Measurements from ENCODE around the gene RBBP7. TPM values are rescaled to one million over a fixed set of nuclear protein-coding genes. Genes with fewer than 3 reads are reported as not detected.

The RBBP7 gene
- total RNA-seq, 1 donor from 2014 or later: 145 TPM

GRCh38 chrX:16807548-16807947, 62.6 kb downstream of the RBBP7 start:
- no peak overlapping the region for H3K27ac ChIP-seq (ENCODE audit: low read depth, low read length)
- no peaks in the 10 kb centered on the region for H3K27me3 ChIP-seq (ENCODE audit: control insufficient read depth in 3 of 3, insufficient read depth in 3 of 3, low read length in 3 of 3)
- no peak overlapping the region for H3K9ac ChIP-seq (ENCODE audit: low read depth in 1 of 3, low read length in 3 of 3)

GRCh38 chrX:16804923-16805464, 65.2 kb downstream of the RBBP7 start:
- Histone ChIP-seq H3K36me3 (ENCODE audit: control insufficient read depth in 3 of 3, insufficient read depth in 3 of 3, low read length in 3 of 3) (no peaks in the 10 kb centered on the region), H3K9ac (ENCODE audit: low read depth in 1 of 3, low read length in 3 of 3) (no peak overlapping the region), H3K4me1 (ENCODE audit: control insufficient read depth in 3 of 3, insufficient read depth in 3 of 3, low read length in 3 of 3) (peaks cover 0 to 11% (median 4%) of the 10 kb centered on the region in 3 donors), H3K27me3 (ENCODE audit: control insufficient read depth in 3 of 3, insufficient read depth in 3 of 3, low read length in 3 of 3) (no peaks in the 10 kb centered on the region), H3K4me3 (ENCODE audit: low read length in 3 of 3) (no peak overlapping the region), H3K27ac (ENCODE audit: low read depth, low read length) (no peak overlapping the region), H3K9me3 (ENCODE audit: control insufficient read depth in 3 of 3, low read length in 3 of 3) (no peaks in the 10 kb centered on the region)

More at GRCh38 chrX:16807548-16807947, 62.6 kb downstream of the RBBP7 start:
- Histone ChIP-seq H3K36me3 (ENCODE audit: control insufficient read depth in 3 of 3, insufficient read depth in 3 of 3, low read length in 3 of 3) (no peaks in the 10 kb centered on the region), H3K4me3 (ENCODE audit: low read length in 3 of 3) (peak overlapping the region in 1 of 3 donors; percentile 64), H3K9me3 (ENCODE audit: control insufficient read depth in 3 of 3, low read length in 3 of 3) (no peaks in the 10 kb centered on the region), H3K4me1 (ENCODE audit: control insufficient read depth in 3 of 3, insufficient read depth in 3 of 3, low read length in 3 of 3) (peaks cover 0 to 11% (median 4%) of the 10 kb centered on the region in 3 donors)

- H3K36me3 ChIP-seq (ENCODE audit: control insufficient read depth in 3 of 3, insufficient read depth in 3 of 3, low read length in 3 of 3): peaks cover 0 to 12% (median 0%) of the 10 kb centered on the region in 3 donors
- no peak overlapping the region for H3K27ac ChIP-seq (ENCODE audit: low read depth, low read length)
- no peak overlapping the region for H3K4me3 ChIP-seq (ENCODE audit: low read length in 3 of 3)
- no peaks in the 10 kb centered on the region for H3K27me3 ChIP-seq (ENCODE audit: control insufficient read depth in 3 of 3, insufficient read depth in 3 of 3, low read length in 3 of 3)
- H3K9me3 ChIP-seq (ENCODE audit: control insufficient read depth in 3 of 3, low read length in 3 of 3): no peaks in the 10 kb centered on the region
- no peak overlapping the region for H3K9ac ChIP-seq (ENCODE audit: low read depth in 1 of 3, low read length in 3 of 3)
- H3K4me1 ChIP-seq (ENCODE audit: control insufficient read depth in 3 of 3, insufficient read depth in 3 of 3, low read length in 3 of 3): no peaks in the 10 kb centered on the region
These were observed 72.3 kb downstream of the RBBP7 start for GRCh38 chrX:16797841-16798240.

GRCh38 chrX:16797358-16797757, 72.8 kb downstream of the RBBP7 start:
- H3K4me3 ChIP-seq (ENCODE audit: low read length in 3 of 3): no peak overlapping the region
- no peaks in the 10 kb centered on the region for H3K4me1 ChIP-seq (ENCODE audit: control insufficient read depth in 3 of 3, insufficient read depth in 3 of 3, low read length in 3 of 3)
- no peak overlapping the region for H3K9ac ChIP-seq (ENCODE audit: low read depth in 1 of 3, low read length in 3 of 3)
- peaks cover 0 to 12% (median 0%) of the 10 kb centered on the region in 3 donors for H3K36me3 ChIP-seq (ENCODE audit: control insufficient read depth in 3 of 3, insufficient read depth in 3 of 3, low read length in 3 of 3)
- no peak overlapping the region for H3K27ac ChIP-seq (ENCODE audit: low read depth, low read length)
- no peaks in the 10 kb centered on the region for H3K9me3 ChIP-seq (ENCODE audit: control insufficient read depth in 3 of 3, low read length in 3 of 3)
- H3K27me3 ChIP-seq (ENCODE audit: control insufficient read depth in 3 of 3, insufficient read depth in 3 of 3, low read length in 3 of 3): no peaks in the 10 kb centered on the region

GRCh38 chrX:16796298-16796697, 73.9 kb downstream of the RBBP7 start:
- H3K9ac ChIP-seq (ENCODE audit: low read depth in 1 of 3, low read length in 3 of 3): no peak overlapping the region
- peaks cover 0 to 12% (median 0%) of the 10 kb centered on the region in 3 donors for H3K36me3 ChIP-seq (ENCODE audit: control insufficient read depth in 3 of 3, insufficient read depth in 3 of 3, low read length in 3 of 3)
- no peaks in the 10 kb centered on the region for H3K4me1 ChIP-seq (ENCODE audit: control insufficient read depth in 3 of 3, insufficient read depth in 3 of 3, low read length in 3 of 3)
- no peak overlapping the region for H3K4me3 ChIP-seq (ENCODE audit: low read length in 3 of 3)
- no peaks in the 10 kb centered on the region for H3K9me3 ChIP-seq (ENCODE audit: control insufficient read depth in 3 of 3, low read length in 3 of 3)
- no peak overlapping the region for H3K27ac ChIP-seq (ENCODE audit: low read depth, low read length)
- no peaks in the 10 kb centered on the region for H3K27me3 ChIP-seq (ENCODE audit: control insufficient read depth in 3 of 3, insufficient read depth in 3 of 3, low read length in 3 of 3)

Small RNAs within 50 kb of the gene (small RNA-seq; reads per million reads assigned to genes)
- not detected for gene RF00019
- not detected for gene RNU4-6P
- gene RPL12P49: not detected

Other genes with a start within 250 kb of the RBBP7 start
- not detected for gene S100G, start 220.2 kb downstream of the RBBP7 start, total RNA-seq
- gene CTPS2, start 157.7 kb downstream of the RBBP7 start, total RNA-seq: 24.5 TPM
- gene SYAP1, start 150.8 kb downstream of the RBBP7 start, total RNA-seq: 12.0 TPM
- 5.7 TPM for gene TXLNG, start 83.9 kb downstream of the RBBP7 start, total RNA-seq
- gene REPS2, start 76.3 kb upstream of the RBBP7 start, total RNA-seq: 7.8 TPM

Data from skeletal muscle tissue (tissue), 5 donors.